ENCODE results near the gene ETV6.

Gene ETV6

DNA sequence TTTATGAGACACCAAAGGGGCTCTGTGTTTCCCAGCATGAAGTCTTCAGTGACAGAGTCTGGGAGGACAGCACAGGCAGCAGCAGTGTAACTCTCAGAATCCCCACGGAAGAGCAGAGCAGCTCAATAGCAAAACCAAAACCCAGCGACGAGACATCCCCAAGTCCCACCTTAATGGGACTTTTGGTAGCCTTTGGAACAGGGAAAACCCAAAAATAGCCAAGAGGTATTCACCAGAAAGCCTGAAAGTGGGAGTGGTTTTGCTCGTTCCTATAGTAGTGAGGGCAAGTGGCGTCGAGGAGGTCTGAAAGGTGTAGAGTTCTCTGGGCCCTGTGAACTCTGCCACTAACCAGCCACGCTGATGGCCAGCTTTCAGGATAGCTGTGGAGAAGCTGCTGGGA lies 174.6 kb downstream of the ETV6 start:
- H3K4me3 Mint-ChIP-seq, result no peak overlapping the region
- H3K9me3 Mint-ChIP-seq, result no peaks in the 10 kb centered on the region
- no peak for DNase-seq
- H3K27ac Mint-ChIP-seq, result peak overlapping the region; percentile 54
- H3K27me3 Mint-ChIP-seq, result no peaks in the 10 kb centered on the region
- H3K36me3 Mint-ChIP-seq (ENCODE audit: low read depth), result peaks cover 50% of the 10 kb centered on the region
- H3K4me1 Mint-ChIP-seq (ENCODE audit: low read depth), result peaks cover 51% of the 10 kb centered on the region

DNA sequence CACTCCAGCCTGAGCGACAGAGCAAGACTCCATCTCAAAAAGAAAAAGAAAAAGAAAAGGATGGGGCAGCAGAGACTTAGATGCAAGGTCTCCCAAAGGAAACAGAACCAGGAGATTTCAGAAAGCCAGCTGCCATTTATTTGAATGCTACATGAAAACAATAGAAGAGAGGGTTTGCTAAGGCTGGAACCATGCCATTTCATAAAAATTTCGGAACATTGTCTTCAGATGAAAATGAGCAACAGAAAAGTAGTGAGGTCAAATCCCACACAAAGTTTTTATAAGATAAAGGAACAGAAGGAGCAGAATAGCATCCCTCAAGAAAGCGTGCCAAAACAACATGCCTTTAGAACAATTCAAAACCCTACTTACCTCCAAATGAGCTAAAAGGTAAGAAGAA lies 175.3 kb downstream of the ETV6 start:
- Mint-ChIP-seq H3K27me3 (no peaks in the 10 kb centered on the region), H3K9me3 (no peaks in the 10 kb centered on the region), H3K4me1 (ENCODE audit: low read depth) (peaks cover 51% of the 10 kb centered on the region), H3K27ac (peak overlapping the region; percentile 84), H3K4me3 (no peak overlapping the region), H3K36me3 (ENCODE audit: low read depth) (peaks cover 50% of the 10 kb centered on the region)
- DNase-seq, result no peak

DNA sequence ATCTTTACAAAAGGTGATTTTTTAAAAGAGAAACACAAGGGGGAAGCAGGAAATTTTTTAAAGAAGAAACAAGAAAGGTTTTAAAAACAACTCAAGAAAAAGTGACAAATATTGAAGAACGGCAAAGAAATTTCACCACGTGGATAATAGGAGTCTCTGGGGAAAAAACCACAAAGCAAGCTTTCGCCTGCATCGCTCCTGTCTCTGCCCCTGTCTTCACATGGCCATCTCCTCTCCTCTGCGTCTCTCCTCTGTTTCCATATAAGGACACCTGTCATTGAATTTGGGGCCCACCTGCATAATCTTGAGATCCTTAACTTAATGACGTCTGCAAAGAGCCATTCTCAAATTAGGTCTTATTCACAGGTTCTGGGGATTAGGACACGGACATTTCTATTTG lies 175.8 kb downstream of the ETV6 start:
- peaks cover 50% of the 10 kb centered on the region for H3K36me3 Mint-ChIP-seq (ENCODE audit: low read depth)
- no peak for DNase-seq
- H3K27me3 Mint-ChIP-seq, result no peaks in the 10 kb centered on the region
- peak overlapping the region; percentile 84 for H3K27ac Mint-ChIP-seq
- no peak overlapping the region for H3K4me3 Mint-ChIP-seq
- peaks cover 51% of the 10 kb centered on the region for H3K4me1 Mint-ChIP-seq (ENCODE audit: low read depth)
- H3K9me3 Mint-ChIP-seq, result no peaks in the 10 kb centered on the region

GRCh38 chr12:11826574-11826973 lies 177.1 kb downstream of the ETV6 start:
- Mint-ChIP-seq H3K27ac (peak overlapping the region; percentile 31), H3K4me3 (no peak overlapping the region), H3K4me1 (ENCODE audit: low read depth) (peaks cover 49% of the 10 kb centered on the region)

GRCh38 chr12:11827091-11828061 lies 177.9 kb downstream of the ETV6 start:
- no peak overlapping the region for H3K27ac Mint-ChIP-seq
- no peaks in the 10 kb centered on the region for H3K9me3 Mint-ChIP-seq
- no peak overlapping the region for H3K4me3 Mint-ChIP-seq
- H3K27me3 Mint-ChIP-seq, result no peaks in the 10 kb centered on the region
- peaks cover 49% of the 10 kb centered on the region for H3K4me1 Mint-ChIP-seq (ENCODE audit: low read depth)
- DNase-seq, result no peak
- H3K36me3 Mint-ChIP-seq (ENCODE audit: low read depth), result peaks cover 45% of the 10 kb centered on the region

More at GRCh38 chr12:11826574-11826973, 177.1 kb downstream of the ETV6 start:
- Mint-ChIP-seq H3K9me3 (no peaks in the 10 kb centered on the region), H3K36me3 (ENCODE audit: low read depth) (peaks cover 46% of the 10 kb centered on the region), H3K27me3 (no peaks in the 10 kb centered on the region)
- no peak for DNase-seq

- H3K27ac Mint-ChIP-seq, result no peak overlapping the region
- no peak for DNase-seq
- H3K4me1 Mint-ChIP-seq (ENCODE audit: low read depth), result peaks cover 46% of the 10 kb centered on the region
- H3K27me3 Mint-ChIP-seq, result no peaks in the 10 kb centered on the region
- no peaks in the 10 kb centered on the region for H3K9me3 Mint-ChIP-seq
- peaks cover 45% of the 10 kb centered on the region for H3K36me3 Mint-ChIP-seq (ENCODE audit: low read depth)
- no peak overlapping the region for H3K4me3 Mint-ChIP-seq
Measured at GRCh38 chr12:11829764-11830194, 180.3 kb downstream of the ETV6 start.

- Mint-ChIP-seq H3K36me3 (ENCODE audit: low read depth) (peaks cover 44% of the 10 kb centered on the region), H3K4me3 (no peak overlapping the region), H3K9me3 (no peaks in the 10 kb centered on the region), H3K27me3 (no peaks in the 10 kb centered on the region), H3K27ac (no peak overlapping the region), H3K4me1 (ENCODE audit: low read depth) (peaks cover 46% of the 10 kb centered on the region)
- no peak for DNase-seq
Measured at GRCh38 chr12:11830307-11830801, 180.9 kb downstream of the ETV6 start.

GRCh38 chr12:11832093-11832492 lies 182.6 kb downstream of the ETV6 start:
- Mint-ChIP-seq H3K9me3 (no peaks in the 10 kb centered on the region), H3K4me1 (ENCODE audit: low read depth) (peaks cover 50% of the 10 kb centered on the region)

DNA sequence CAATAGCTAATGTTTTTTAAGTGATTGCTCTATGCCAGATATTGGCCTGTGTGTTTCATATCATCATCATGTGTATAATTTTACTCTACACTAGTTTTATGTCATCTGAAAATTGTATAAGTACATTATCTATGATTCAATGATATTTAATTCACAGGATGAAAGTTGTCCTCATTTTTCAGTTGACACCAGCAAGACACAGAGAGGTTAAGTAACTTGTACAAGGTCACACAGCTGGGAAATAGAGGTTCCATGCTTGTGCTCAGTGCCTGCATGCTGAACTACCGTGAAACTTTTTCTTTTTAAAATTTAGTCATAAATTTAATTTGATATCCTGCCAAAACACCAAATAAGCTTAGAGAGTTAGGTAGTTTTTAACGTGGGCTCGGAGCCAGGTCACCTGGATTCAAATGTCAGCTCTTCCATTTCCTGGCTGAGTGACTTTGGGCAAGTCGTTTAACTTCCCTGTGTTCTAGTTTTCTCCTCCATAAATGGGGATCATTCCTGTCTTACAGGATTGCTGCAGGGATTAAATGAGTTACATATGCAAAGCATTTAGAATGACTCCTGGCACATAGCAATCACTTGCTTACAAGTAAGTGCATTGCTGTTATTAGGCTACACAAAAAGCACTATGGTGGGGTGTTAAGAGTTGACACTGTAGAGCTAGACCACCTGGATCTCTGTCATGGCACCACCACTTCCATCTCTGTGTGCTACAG lies 183.9 kb downstream of the ETV6 start:
- Mint-ChIP-seq H3K36me3 (ENCODE audit: low read depth) (peaks cover 47% of the 10 kb centered on the region), H3K27me3 (no peaks in the 10 kb centered on the region), H3K27ac (peak overlapping the region; percentile 76), H3K4me3 (no peak overlapping the region), H3K4me1 (ENCODE audit: low read depth) (peaks cover 60% of the 10 kb centered on the region), H3K9me3 (no peaks in the 10 kb centered on the region)
- no peak for DNase-seq

More at GRCh38 chr12:11832093-11832492, 182.6 kb downstream of the ETV6 start:
- H3K4me3 Mint-ChIP-seq, result no peak overlapping the region
- peak overlapping the region; percentile 75 for H3K27ac Mint-ChIP-seq
- DNase-seq, result no peak
- peaks cover 40% of the 10 kb centered on the region for H3K36me3 Mint-ChIP-seq (ENCODE audit: low read depth)
- H3K27me3 Mint-ChIP-seq, result no peaks in the 10 kb centered on the region

- Mint-ChIP-seq H3K4me3 (no peak overlapping the region), H3K4me1 (ENCODE audit: low read depth) (peaks cover 69% of the 10 kb centered on the region), H3K9me3 (no peaks in the 10 kb centered on the region), H3K27ac (peak overlapping the region; percentile 76), H3K36me3 (ENCODE audit: low read depth) (peaks cover 56% of the 10 kb centered on the region), H3K27me3 (no peaks in the 10 kb centered on the region)
- no peak for DNase-seq
Measured at GRCh38 chr12:11834104-11834812, 184.8 kb downstream of the ETV6 start.

DNA sequence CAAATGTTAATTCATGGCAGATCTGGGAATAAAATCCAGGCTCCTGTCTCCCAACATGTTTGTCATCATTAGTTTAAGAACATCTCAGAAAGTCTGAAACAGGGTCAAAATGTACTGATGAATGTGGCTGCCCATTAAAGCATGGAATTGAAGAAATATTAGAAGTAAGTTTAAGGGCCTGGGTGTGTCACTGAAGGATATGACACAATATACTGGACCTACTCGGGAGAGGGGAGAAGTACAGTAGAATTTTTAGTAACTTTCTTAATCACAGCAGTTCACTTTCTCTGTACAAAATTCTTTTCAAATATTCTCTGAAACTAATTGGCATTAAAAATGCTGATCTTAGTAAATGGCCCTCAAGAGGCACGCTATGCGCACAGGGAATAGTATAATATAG lies 185.5 kb downstream of the ETV6 start:
- Mint-ChIP-seq H3K4me3 (no peak overlapping the region), H3K36me3 (ENCODE audit: low read depth) (peaks cover 62% of the 10 kb centered on the region), H3K4me1 (ENCODE audit: low read depth) (peaks cover 72% of the 10 kb centered on the region), H3K27ac (peak overlapping the region; percentile 76), H3K9me3 (no peaks in the 10 kb centered on the region), H3K27me3 (no peaks in the 10 kb centered on the region)
- no peak for DNase-seq

GRCh38 chr12:11836282-11837151 lies 187.0 kb downstream of the ETV6 start:
- H3K9me3 Mint-ChIP-seq, result no peaks in the 10 kb centered on the region
- H3K27me3 Mint-ChIP-seq, result no peaks in the 10 kb centered on the region
- peaks cover 79% of the 10 kb centered on the region for H3K4me1 Mint-ChIP-seq (ENCODE audit: low read depth)
- H3K4me3 Mint-ChIP-seq, result peak overlapping the region; percentile 61
- H3K27ac Mint-ChIP-seq, result peak overlapping the region; percentile 97
- H3K36me3 Mint-ChIP-seq (ENCODE audit: low read depth), result peaks cover 78% of the 10 kb centered on the region
- DNase-seq, result peak; percentile 76

- peaks cover 74% of the 10 kb centered on the region for H3K4me1 Mint-ChIP-seq (ENCODE audit: low read depth)
- no peak for DNase-seq
- H3K4me3 Mint-ChIP-seq, result peak overlapping the region; percentile 61
- no peaks in the 10 kb centered on the region for H3K9me3 Mint-ChIP-seq
- H3K27me3 Mint-ChIP-seq, result no peaks in the 10 kb centered on the region
- peak overlapping the region; percentile 97 for H3K27ac Mint-ChIP-seq
- H3K36me3 Mint-ChIP-seq (ENCODE audit: low read depth), result peaks cover 76% of the 10 kb centered on the region
Measured at GRCh38 chr12:11837216-11837934, 187.9 kb downstream of the ETV6 start.
